ENCODE data around the gene YTHDF2. TPM values are rescaled to one million over a fixed set of nuclear protein-coding genes. Genes with fewer than 3 reads are reported as not detected.
"Not testable (repeated sequence)": the region's sequence is repeated elsewhere in the genome, so short reads cannot be mapped to it uniquely, and the experiment has no call there.

Gene YTHDF2
- 65.5 TPM for total RNA-seq
- long read RNA-seq, transcript YTHDF2-206 (4 exons, 2,594 nt): minor isoform, 11 of 379 reads
- long read RNA-seq, transcript YTHDF2-201 (5 exons, 2,925 nt): major isoform, 341 of 379 reads
- long read RNA-seq, partial matches to known transcripts: 11 of 379 reads
- long read RNA-seq, other reads (novel, unspliced or antisense): 15 of 379 reads

DNA sequence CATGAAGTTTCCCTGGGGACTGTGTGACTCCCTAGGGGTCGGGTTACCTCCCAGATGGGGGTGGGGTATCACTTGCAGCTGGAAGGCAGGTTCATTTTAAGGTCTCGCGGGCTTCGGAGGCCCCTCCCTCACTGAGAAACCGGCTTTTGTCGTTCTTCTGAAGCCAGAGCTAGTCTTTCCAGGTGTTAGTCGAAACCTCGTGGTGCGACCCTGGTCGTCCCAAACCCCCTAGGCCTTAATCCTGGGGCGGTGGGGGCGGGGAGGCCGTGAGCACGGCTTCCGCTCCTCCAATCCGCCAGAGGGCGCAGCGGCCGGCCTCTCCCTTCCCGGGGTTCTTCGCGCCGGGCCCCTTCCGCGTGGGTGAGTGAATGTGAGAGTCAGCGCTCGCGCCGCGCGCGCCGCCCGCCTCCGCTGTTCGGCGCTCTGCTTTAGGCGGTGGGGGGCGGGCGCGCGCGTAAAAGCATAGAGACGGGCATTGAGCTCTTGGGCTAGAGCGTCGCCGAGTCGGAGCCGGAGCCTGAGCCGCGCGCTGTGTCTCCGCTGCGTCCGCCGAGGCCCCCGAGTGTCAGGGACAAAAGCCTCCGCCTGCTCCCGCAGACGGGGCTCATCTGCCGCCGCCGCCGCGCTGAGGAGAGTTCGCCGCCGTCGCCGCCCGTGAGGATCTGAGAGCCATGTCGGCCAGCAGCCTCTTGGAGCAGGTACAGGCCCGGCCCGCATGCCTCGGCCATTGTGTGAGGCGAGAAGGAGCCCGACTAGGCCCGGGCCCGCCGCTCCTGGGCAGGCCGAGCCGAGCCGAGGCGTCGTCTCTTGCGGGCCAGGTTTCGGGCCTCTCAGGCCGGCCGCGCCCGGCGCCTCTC is at the start of gene YTHDF2:
TSS of gene YTHDF2 (plus strand) at position 491 of the 857 bp plus-strand sequence. CDS start at position 672, 181 bp downstream.
- peak; percentile 99 for DNase-seq (ENCODE audit: low spot score)

GRCh38 chr1:28691627-28692026 is 45.1 kb upstream of the YTHDF2 start:
- DNase-seq (ENCODE audit: low spot score): not testable (repeated sequence)

- DNase-seq (ENCODE audit: low spot score): no peak
Measured at GRCh38 chr1:28703629-28704028, 33.1 kb upstream of the YTHDF2 start.

DNA sequence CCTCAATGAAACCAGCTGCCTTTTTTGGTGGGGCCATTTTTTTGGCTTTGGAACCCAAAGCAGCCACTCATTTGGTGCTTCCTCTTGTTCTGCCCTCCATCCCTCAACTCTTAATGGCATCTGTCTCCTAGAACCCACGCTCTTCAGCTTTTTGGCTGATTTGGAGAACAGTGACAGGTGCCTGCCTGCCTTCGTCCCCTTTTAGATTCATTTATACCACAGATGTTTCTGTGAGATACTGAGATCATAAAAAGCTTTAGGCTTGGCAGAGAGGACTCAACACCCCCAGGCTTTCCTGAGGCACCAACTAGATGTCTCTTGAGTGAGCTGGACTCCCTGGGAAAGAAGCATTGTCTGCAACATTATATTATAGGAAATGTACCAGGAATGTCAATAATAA is 20.4 kb upstream of the YTHDF2 start:
- DNase-seq (ENCODE audit: low spot score): no peak

DNA sequence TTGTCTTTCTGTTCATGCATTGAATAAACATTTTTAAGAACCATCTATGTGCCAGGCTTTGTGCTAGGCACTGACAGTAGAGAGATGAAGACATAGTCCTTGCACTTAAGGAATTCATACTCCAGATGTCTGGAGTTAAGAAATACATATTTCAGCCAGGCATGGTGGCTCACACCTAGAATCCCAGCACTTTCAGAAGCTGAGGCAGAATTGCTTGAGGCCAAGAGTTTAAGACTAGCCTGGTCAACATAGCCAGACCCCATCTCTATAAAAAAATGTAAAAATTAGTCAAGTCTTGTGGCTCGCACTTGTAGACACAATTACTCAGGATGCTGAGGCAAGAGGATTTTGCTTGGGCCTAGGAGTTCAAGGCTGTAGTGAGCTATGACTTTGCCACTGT is 18.6 kb upstream of the YTHDF2 start:
- no peak for DNase-seq (ENCODE audit: low spot score)

DNA sequence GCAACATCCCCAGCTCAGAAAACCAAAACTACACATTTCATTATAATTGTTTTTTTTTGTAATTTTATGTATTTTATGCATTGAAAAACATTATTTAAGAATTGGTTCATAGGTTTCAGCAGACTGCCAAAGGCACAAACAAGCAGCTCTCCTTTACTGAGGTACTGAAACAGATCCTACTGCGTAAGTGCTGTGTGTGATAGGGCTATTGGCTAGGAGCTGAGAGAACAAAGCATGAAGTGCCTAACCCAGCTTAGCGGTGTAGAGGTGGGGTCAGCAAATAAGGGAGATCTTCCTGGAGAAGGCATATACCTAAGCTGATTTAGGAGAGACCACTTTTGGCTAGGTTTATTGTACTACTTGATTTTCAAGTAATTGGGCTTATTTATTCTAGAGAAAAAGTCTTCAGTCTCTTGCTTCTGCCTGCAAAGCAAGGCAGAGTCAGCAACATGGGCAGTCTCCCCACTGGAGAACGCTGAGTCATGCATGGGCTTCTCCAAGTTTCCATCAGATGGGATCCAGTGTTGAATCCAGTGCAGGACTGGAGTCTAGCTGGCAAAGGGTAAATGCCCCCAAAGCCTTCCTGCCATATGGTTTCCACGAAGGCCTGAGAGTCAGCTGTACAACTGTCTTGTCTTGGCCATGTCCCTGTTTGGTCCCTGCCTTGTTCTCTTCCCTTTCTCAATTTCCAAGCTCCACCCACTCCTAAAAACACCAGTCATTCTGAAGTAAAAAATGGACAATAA is 18.0 kb upstream of the YTHDF2 start:
- no peak for DNase-seq (ENCODE audit: low spot score)

DNA sequence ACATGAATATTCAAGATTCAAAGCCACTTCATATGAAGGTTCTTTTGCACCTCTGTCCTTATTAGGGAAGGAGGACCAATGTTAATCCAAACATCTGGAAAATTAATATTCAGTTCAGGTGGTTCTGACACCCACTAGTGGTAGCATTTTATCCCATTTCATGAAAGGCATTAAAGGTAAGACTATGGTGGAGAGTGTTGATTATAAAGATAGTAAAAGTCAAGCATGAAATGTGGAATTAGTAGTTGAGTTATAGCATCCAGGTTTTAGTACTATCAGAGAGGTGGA is 17.5 kb upstream of the YTHDF2 start:
- DNase-seq (ENCODE audit: low spot score): no peak

DNA sequence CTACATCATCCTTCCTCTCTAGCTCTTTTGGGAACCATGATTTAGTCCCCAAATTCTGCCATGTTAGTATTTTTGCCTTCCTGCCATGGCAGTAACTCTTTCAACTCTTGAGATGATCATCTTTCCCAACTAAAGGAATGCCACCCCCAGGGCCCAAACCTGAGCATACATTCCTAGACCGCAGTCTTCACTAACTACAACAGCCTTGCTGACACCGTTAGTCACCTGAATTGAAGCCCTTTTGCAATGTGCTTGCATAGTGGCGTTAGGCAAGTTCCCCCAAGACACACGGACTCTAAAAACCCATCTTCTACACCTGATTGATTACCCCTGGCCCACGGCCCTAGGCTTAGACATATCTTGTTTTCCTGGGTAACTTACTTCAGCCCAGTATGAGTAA is 16.4 kb upstream of the YTHDF2 start:
- DNase-seq (ENCODE audit: low spot score): no peak

GRCh38 chr1:28721927-28722326 is 14.8 kb upstream of the YTHDF2 start:
- not testable (repeated sequence) for DNase-seq (ENCODE audit: low spot score)

- not testable (repeated sequence) for DNase-seq (ENCODE audit: low spot score)
Measured at GRCh38 chr1:28725365-28725764, 11.4 kb upstream of the YTHDF2 start.

- no peak for DNase-seq (ENCODE audit: low spot score)
Measured at GRCh38 chr1:28735961-28736449, 735 bp upstream of the YTHDF2 start.

DNA sequence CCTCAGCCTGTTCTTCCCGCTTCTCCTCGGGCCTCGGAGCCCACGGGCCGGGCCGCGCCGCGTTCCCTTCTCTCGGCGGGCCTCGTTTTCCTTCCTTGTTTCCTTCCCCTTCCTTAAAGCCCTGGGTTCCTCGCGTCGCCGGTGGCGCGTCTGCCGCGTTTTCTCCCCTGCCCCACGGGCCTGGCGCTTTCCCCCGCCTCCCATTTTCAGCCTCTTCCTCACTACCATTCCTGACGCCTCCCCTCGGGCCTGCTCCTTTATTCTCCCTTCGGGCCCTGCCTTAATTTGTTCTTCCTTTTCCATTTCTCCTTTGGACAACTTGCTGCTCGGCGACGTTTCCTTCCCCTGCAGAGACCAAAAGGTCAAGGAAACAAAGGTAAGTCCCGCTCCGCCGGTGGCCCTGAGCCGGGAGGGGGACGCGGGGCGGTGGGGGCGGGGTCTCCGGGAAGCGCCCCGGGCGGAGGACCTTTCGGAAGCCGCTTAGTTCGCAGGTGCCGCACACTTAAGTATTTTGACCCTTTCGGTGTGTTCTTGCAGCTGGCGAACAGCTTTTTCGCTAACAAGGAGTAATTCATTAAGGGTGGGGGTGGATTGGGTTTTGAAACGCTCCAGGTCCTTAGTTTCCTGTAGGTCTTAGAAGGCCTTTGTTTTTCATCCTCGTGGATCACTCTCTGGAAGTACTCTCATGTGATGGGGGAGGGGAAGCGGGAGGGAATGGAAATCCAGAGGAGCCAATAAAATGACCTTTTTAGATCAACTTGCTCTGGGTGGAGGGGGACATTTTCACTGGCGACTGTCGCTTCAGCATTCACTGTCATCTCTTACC is 780 bp downstream of the YTHDF2 start:
- DNase-seq (ENCODE audit: low spot score): no peak

GRCh38 chr1:28740118-28740517 is 3.4 kb downstream of the YTHDF2 start:
- DNase-seq (ENCODE audit: low spot score): no peak

- no peak for DNase-seq (ENCODE audit: low spot score)
Measured at GRCh38 chr1:28744184-28744583, 7.4 kb downstream of the YTHDF2 start.

GRCh38 chr1:28745653-28746173 is 9.0 kb downstream of the YTHDF2 start:
- DNase-seq (ENCODE audit: low spot score): no peak

- no peak for DNase-seq (ENCODE audit: low spot score)
Measured at GRCh38 chr1:28750330-28750729, 13.6 kb downstream of the YTHDF2 start.

DNA sequence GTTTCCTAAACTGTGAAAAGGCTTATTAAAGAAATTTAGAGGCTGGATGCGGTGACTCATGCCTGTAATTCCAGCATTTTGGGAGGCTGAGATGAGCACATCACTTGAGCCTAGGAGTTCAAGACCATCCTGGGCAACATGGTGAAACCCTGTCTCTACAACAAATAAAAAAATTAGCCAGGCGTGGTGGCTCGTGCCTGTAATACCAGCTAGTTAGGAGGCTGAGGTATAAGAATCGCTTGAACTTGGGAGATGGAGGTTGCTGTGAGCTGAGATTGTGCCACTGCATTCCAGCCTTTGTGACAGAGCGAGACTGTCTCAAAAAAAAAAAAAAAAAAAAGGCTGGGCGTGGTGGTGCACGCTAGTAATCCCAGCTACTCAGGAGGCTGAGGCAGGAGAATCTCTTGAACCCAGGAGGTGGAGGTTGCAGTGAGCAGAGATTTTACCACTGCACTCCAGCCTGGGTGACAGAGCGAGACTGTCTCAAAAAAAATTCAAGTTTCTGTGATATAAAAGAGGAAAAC is 14.1 kb downstream of the YTHDF2 start:
- not testable (repeated sequence) for DNase-seq (ENCODE audit: low spot score)

- no peak for DNase-seq (ENCODE audit: low spot score)
Measured at GRCh38 chr1:28751315-28752060, 14.7 kb downstream of the YTHDF2 start.

GRCh38 chr1:28755701-28756100 is 19.0 kb downstream of the YTHDF2 start:
- DNase-seq (ENCODE audit: low spot score): no peak

GRCh38 chr1:28756846-28757245 is 20.1 kb downstream of the YTHDF2 start:
- DNase-seq (ENCODE audit: low spot score): no peak
